HepG2 (cell line): Measurements from ENCODE around the gene IFNL1.

Experiments used
- CTCF ChIP-seq: sonication (generic); formaldehyde crosslinking; IDR thresholded peaks from 2 replicates; pipeline ENCODE4 v1.5.0; 2020; ENCODE audit warnings: mild to moderate bottlenecking, missing genetic modification reagents, moderate library complexity
- EP300 ChIP-seq, 3 experiments: sonication (generic) in 1 of 3; formaldehyde crosslinking in 1 of 3; IDR thresholded peaks; 2 replicates each; pipeline versions ENCODE4 v1.5.1 to v1.6.1; 2011 to 2020; ENCODE audit warnings: low read depth in 2 of 3, low read length in 2 of 3, borderline replicate concordance in 1 of 3, improper control_type of control experiment in 1 of 3, mild to moderate bottlenecking in 1 of 3, missing genetic modification reagents in 1 of 3, moderate library complexity in 1 of 3
- ETV5 ChIP-seq: IDR thresholded peaks from 2 replicates; pipeline ENCODE4 v1.6.1; 2018; ENCODE audit warnings: missing biosample characterization, missing genetic modification reagents, inconsistent platforms, borderline replicate concordance
- ETV6 ChIP-seq: sonication (generic); formaldehyde crosslinking; conservative IDR thresholded peaks from 2 replicates; pipeline ENCODE4 v1.4.0; 2020; ENCODE audit warnings: missing genetic modification reagents
- HOXA7 ChIP-seq: sonication (generic); formaldehyde crosslinking; IDR thresholded peaks from 2 replicates; pipeline ENCODE4 v1.8.1; 2022; ENCODE audit warnings: mild to moderate bottlenecking, missing genetic modification reagents, moderate library complexity
- POLR2A ChIP-seq, 2 experiments: IDR thresholded peaks; 2 replicates each; pipeline ENCODE4 v1.6.1; 2011; ENCODE audit warnings: low read depth in 2 of 2, low read length in 2 of 2, mild to moderate bottlenecking in 1 of 2, moderate library complexity in 1 of 2; ENCODE audit not compliant: insufficient read depth in 1 of 2
- RAD51 ChIP-seq: fragments of 450-650 bp; IDR thresholded peaks from 2 replicates; pipeline ENCODE4 v1.6.1; 2016; ENCODE audit warnings: borderline replicate concordance
- ZBTB40 ChIP-seq, 2 experiments: fragments of 450-650 bp in 1 of 2; sonication (generic) in 1 of 2; formaldehyde crosslinking in 1 of 2; IDR thresholded peaks; 2 replicates each; pipeline versions ENCODE4 v1.6.1 to v1.8.0; 2016 to 2022; ENCODE audit warnings: antibody characterized with exemption in 1 of 2, mild to moderate bottlenecking in 1 of 2, missing genetic modification reagents in 1 of 2
- ZFP36 ChIP-seq: fragments of 150-350 bp; IDR thresholded peaks from 2 replicates; pipeline ENCODE4 v1.6.1; 2018; ENCODE audit warnings: borderline replicate concordance, low read length, low read depth; ENCODE audit not compliant: partially characterized antibody
- ZNF143 ChIP-seq: sonication (generic); formaldehyde crosslinking; IDR thresholded peaks from 2 replicates; pipeline ENCODE4 v1.4.0; 2020; ENCODE audit warnings: missing genetic modification reagents
- ZNF580 ChIP-seq: IDR thresholded peaks from 2 replicates; pipeline ENCODE4 v1.6.1; 2016; ENCODE audit warnings: low read depth, borderline replicate concordance
- ZSCAN20 ChIP-seq: sonication (generic); formaldehyde crosslinking; IDR thresholded peaks from 2 replicates; pipeline ENCODE4 v1.4.0; 2020; ENCODE audit warnings: missing genetic modification reagents, mild to moderate bottlenecking, borderline replicate concordance

GRCh38 chr19:39303373-39304184 lies 7.4 kb downstream of the IFNL1 start:
- TF ChIP-seq ETV6 (CRISPR knock-in tag) (no peak), CTCF (CRISPR knock-in tag) (no peak), EP300 (IDR thresholded peaks at IDR 0.05; ENCODE audit: low read depth in 2 of 2, low read length in 2 of 2) (no peak), EP300 (CRISPR knock-in tag; IDR thresholded peaks at IDR 0.05; ENCODE audit: borderline replicate concordance) (no peak), ETV5 (no peak), HOXA7 (CRISPR knock-in tag) (no peak), ZNF580 (no peak), ZBTB40 (IDR thresholded peaks at IDR 0.05) (no peak), ZBTB40 (CRISPR knock-in tag; IDR thresholded peaks at IDR 0.05) (no peak), ZFP36 (no peak), RAD51 (no peak), ZNF143 (CRISPR knock-in tag) (no peak), ZSCAN20 (CRISPR knock-in tag) (no peak), POLR2A (IDR thresholded peaks at IDR 0.05; ENCODE audit: insufficient read depth in 1 of 2, low read depth in 2 of 2, low read length in 2 of 2) (no peak)
